GM18502 (cell line): ENCODE results near the gene UBN1.

Source experiments
- ATAC-seq: cut with Tn5 transposase; IDR thresholded peaks from one replicate; pipeline ENCODE4 v1.9.1; 2021; ENCODE audit warnings: mild to moderate bottlenecking; ENCODE audit not compliant: unreplicated experiment, poor library complexity

The UBN1 gene

GRCh38 chr16:4846901-4847773 is at the start of gene UBN1, which contains the start of gene GLYR1:
Gene UBN1, plus strand, starts transcription at chr16:4847481. Its CDS starts 5,437 bp downstream, at chr16:4852918.
Gene GLYR1, minus strand, starts transcription at chr16:4847288. Its CDS starts 23 bp downstream, at chr16:4847265.
- peak; percentile 86 for ATAC-seq

- no peak for ATAC-seq
These were observed 49.5 kb upstream of the UBN1 start for GRCh38 chr16:4797805-4798252.

GRCh38 chr16:4798456-4798855 is 48.8 kb upstream of the UBN1 start:
- ATAC-seq, result no peak

GRCh38 chr16:4799171-4799855 is 48.0 kb upstream of the UBN1 start:
- no peak for ATAC-seq

- ATAC-seq, result no peak
These were observed 46.8 kb upstream of the UBN1 start for GRCh38 chr16:4800290-4801041.

GRCh38 chr16:4801051-4801961 is 46.0 kb upstream of the UBN1 start:
- no peak for ATAC-seq

- ATAC-seq, result peak; percentile 67
These were observed 45.2 kb upstream of the UBN1 start, which contains the start of gene ROGDI for GRCh38 chr16:4801962-4802658. Gene ROGDI, minus strand, starts transcription at chr16:4802633. Its CDS starts 62 bp downstream, at chr16:4802571.

GRCh38 chr16:4802659-4803287 is 44.5 kb upstream of the UBN1 start:
- ATAC-seq, result peak; percentile 93

GRCh38 chr16:4803401-4803844 is 43.9 kb upstream of the UBN1 start:
- ATAC-seq, result no peak

GRCh38 chr16:4803898-4804762 is 43.2 kb upstream of the UBN1 start:
- no peak for ATAC-seq

- ATAC-seq, result no peak
These were observed 42.0 kb upstream of the UBN1 start for GRCh38 chr16:4805231-4805630.

- no peak for ATAC-seq
These were observed 41.0 kb upstream of the UBN1 start for GRCh38 chr16:4806280-4806679.

GRCh38 chr16:4811242-4811641 is 36.0 kb upstream of the UBN1 start:
- ATAC-seq, result no peak

GRCh38 chr16:4811773-4812172 is 35.5 kb upstream of the UBN1 start:
- no peak for ATAC-seq

- no peak for ATAC-seq
These were observed 33.9 kb upstream of the UBN1 start for GRCh38 chr16:4813251-4814003.

GRCh38 chr16:4814046-4814445 is 33.2 kb upstream of the UBN1 start:
- no peak for ATAC-seq
